Cardiac septum (tissue), 1 donor: ENCODE measurements around the gene BAZ1B. TPM values are rescaled to one million over a fixed set of nuclear protein-coding genes. Genes with fewer than 3 reads are reported as not detected.

ENCODE experiments used
- DNase-seq: peaks from one replicate; pipeline ENCODE4 v3.0.0-alpha.2; 2020; ENCODE audit warnings: low spot score
- intact Hi-C: fragments of 100-400 bp; cut with DNase I; formaldehyde crosslinking; loops from one replicate; pipeline ENCODE4 v1.14.0; 2022
- total RNA-seq: library from RNA; stranded (reverse); fragmentation: NEBNext Ultra II Directional; extraction: Animal tissue kit (Norgen Biotek cat#: 25700); gene quantifications from one replicate; pipeline ENCODE4 v1.2.1, GENCODE V29; 2021
- donor health status: DM: no; HTN: no; CAD: no.

The BAZ1B gene
- total RNA-seq, 1 donor from 2014 or later = 45.7 TPM

GRCh38 chr7:73454424-73454823, 67.7 kb downstream of the BAZ1B start:
- intact Hi-C loops = loop anchor here (5.0 kb wide), 2 partner anchors 112 to 527 kb away; partner anchors contain the start of gene POM121
- no peak for DNase-seq

DNA sequence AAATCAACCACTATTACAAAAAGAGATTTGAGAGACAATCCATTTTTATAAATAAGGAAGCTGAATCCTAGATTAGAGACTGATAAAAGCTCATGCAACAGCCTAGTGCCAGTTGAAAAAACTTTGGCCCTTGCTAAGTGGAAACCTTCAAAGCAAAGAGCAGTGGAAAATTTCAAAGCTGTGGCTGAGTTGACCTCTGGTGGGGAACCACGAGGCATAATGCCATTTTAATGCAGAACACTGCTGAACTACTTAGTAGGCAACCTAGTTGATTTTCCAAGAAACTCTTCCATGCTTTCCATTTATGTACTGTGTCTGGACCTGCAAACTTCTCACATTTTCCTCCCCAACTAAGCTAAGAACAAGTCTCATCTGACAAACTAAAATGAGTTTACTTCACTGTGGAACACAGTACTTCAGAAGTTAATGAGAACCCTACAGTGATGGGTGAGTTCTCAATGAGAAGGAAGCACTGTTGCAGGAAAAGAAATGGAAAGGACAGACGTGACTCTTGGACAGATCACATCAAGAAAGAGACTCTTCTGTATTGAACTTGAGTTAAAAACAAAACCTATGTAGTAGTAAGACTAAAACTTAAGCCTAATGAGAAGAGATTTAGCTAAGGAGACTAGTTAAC, 69.0 kb downstream of the BAZ1B start:
- DNase-seq = no peak
- intact Hi-C loops = loop anchor here (5.0 kb wide), 2 partner anchors 111 to 526 kb away; partner anchors contain the start of gene POM121

DNA sequence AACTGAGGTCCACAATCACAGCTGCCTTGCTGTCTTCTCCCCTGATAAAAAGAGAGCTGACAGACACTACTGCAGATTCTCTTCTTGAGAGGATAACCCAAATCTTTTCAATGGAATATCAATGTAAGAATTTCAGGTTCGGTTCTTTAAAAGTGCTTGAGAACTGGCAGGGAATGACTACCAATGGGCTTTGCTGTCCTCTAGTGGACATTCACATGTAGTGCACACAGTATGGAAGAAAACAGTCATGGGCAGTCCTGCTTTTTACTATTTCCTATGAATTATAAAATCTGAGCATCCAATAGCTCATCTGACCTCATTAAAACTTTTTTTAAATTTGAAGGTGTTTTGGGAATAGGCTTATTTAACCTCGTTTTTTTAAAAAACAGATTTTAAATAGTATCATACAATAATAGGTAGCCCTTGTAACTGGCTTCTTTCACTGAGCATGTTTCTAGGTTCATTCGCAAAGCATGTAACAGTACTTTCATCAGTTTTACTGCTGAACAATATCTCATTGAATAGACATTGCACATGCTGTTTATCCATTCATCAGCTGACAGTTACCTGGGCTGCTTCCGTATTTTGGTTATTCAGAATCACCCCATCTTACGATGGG, 70.2 kb downstream of the BAZ1B start:
- intact Hi-C loops = loop anchor here (5.0 kb wide), 2 partner anchors 110 to 525 kb away; partner anchors contain the start of gene POM121
- no peak for DNase-seq

DNA sequence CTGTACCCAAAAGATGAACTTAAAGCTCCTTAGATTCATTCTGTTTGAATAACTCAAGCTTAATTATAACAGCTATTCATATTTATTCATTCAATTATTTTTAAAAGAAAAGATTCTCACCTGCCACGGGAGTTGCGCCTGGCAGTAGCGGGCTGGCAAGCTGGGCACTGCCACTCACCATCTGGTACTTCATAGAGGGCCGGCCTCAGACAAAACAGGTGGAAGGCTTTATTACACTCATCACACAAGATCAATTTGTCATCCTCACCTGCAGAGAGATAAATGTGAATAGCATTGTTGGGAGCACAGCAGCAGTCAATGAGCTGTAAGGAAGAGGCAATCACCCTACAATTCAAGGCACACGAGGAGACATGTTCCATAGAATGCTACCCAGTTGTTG, 72.7 kb downstream of the BAZ1B start:
- intact Hi-C loops = no loop called here
- no peak for DNase-seq

DNA sequence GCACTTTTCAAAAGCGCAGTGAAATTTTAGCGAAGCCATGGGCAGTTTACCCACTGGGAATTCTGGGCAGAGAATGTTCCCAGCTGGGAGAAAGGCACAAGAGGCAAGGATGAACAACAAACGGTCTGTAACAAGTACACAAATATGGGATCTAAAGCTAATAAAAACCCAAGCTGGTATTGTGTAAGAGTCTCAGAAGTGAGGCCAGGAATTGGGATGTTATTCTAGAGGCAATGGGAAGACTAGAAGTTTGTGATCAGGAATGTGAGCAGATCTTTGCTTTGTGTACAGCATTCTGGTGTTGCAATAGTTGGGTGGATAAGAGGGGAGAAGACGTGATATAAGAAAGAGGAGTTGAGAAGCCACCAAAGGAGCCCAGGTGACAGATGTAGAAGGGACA, 73.5 kb downstream of the BAZ1B start:
- intact Hi-C loops = no loop called here
- no peak for DNase-seq

GRCh38 chr7:73447121-73447733, 74.9 kb downstream of the BAZ1B start:
- intact Hi-C loops = no loop called here
- DNase-seq = no peak

DNA sequence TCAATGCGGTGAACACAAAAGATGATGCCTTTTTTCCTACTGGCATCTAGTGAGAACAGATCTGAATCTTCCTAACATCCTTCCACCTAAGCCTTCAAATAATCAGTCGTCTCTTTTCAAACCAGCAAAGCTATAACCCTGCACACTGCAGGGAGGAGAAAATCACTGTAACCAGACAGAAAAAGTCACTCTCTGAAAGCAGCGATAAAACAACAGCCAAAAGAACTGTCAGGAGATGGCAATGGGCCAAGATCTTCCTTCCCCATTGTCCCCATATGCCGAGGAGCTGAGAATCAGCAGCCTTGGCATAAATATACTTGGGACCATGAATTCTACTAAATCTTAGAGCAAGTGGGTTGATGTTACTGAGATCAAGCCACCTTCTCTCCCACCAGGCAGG, 75.4 kb downstream of the BAZ1B start:
- intact Hi-C loops = no loop called here
- no peak for DNase-seq

DNA sequence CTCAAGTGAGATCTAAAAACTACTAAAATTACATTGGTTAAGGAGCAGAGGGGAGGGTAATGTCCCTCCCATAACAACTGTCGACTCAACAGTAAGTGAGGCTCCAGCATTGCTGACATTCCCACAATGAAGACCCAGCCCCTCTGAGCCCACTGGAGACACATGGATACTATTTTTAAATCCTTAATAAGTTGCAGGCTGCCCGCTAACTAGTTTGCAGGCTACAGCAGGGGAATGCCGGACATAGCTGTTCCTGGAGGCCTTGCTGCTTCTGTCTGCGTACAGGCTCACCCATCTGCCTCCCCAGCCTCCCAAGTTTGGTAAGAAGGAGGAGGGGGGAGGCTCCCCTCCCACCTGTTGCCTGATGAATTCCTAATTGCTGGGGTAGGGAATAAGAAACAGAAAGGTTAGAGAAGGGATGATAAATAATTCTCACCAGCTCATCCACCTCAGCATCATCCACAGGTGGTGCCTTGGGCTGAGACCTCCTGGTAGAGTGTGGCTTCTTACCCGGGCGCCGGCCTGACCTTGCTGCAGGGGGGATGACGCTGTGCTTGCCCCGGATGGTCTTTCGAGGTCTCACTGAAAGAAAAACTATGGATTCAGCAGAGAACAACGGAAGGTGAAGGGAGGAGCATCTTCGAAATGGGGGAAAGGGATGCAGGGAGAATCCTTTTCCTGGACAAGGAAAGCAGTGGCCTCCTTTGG, 78.4 kb downstream of the BAZ1B start:
- DNase-seq = no peak
- intact Hi-C loops = no loop called here

- intact Hi-C loops = no loop called here
Observed at GRCh38 chr7:73442903-73443500, 79.1 kb downstream of the BAZ1B start.

DNA sequence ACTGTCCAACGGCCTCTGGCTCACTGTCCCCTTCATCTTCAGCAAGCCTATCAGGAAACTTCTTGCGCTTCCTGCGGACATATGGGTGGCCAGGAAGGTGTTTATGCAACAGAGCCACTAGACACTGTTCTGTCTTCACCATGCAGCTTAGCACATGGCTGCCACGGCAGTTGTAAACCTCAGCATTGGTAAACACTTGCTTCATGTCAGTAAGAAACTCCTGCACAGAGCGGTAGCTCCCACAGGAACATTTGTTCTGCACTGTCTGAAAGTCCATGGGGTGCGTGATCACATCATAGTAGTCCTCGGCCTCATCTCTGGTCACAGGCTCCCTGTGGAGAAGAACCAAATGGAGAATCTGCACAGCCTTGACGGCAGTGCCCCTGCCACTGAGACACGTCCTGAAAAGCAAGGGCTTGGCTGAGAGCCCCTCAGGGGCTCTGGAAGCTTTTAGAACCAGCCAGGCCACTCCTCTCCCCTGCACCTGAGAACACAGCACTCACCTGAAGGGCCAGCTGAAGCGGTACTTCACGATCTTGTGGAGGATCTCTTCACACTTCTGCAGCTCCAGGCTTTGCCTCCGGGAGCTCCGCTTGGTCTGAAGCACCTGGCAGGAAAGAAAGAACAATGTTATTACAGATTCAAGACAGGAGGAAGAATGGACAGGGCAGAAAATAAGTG, 79.7 kb downstream of the BAZ1B start:
- intact Hi-C loops = no loop called here
- no peak for DNase-seq

More at GRCh38 chr7:73442903-73443500, 79.1 kb downstream of the BAZ1B start:
- DNase-seq = no peak

DNA sequence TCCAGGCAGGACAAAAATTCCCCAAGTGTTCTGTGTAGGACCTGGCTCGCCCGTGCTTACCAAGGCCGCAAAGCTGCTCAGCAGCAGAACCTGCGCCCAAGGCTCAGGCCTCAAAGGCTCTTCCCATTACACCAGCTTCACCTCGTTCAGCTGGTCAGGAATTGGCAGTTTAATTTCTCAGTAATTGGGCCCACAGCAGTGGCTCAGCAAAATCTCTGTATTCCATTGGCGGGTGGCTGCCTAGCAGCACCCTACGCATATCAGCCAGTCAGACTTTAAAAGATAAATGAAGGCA, 82.7 kb downstream of the BAZ1B start:
- DNase-seq = no peak
- intact Hi-C loops = no loop called here

DNA sequence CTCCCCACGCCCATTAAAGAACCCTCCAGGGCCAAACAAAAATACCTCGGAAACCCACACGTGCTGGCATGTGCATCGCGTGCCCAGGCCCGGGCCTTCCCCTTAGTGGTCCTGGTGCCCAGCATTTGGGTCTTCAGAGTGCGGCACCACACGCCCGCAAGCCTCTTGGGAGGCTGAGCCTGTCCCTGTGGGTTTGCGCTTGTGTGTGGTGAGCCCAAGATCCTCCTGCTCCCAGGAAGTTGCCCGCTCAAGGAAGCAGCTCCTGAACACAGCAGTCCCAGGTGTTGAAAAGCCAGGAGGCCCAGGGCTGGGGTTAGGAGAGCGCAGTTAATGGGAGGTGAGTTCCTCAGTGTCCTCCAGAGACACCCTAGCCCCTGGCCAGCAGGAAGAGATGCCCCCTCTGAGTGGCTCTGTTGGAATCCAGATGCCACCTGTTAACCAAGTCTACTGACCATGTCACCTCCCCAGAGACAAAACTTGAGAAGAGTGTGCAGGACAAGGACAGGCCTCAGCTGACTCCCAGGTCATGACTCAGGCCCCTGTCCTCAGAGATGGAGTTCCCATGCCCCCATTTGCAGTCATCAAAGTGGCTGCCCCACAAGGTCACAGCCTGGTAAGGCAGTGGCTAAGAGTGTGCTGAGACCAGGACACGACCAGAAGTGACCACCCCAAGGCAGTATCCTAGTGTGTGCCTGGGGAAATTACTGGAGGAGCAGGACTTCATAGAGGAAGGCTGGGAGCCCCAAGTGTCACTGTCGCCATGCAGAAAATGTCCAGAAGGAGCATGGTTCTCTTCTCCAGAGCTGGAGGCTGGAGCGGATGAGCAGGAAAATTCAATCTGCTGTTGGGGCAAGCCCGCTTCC, 83.3 kb downstream of the BAZ1B start:
- intact Hi-C loops = no loop called here
- no peak for DNase-seq

GRCh38 chr7:73437621-73438416, 84.3 kb downstream of the BAZ1B start:
- no peak for DNase-seq
- intact Hi-C loops = no loop called here

- no peak for DNase-seq
- intact Hi-C loops = no loop called here
Observed at GRCh38 chr7:73437091-73437490, 85.0 kb downstream of the BAZ1B start.

DNA sequence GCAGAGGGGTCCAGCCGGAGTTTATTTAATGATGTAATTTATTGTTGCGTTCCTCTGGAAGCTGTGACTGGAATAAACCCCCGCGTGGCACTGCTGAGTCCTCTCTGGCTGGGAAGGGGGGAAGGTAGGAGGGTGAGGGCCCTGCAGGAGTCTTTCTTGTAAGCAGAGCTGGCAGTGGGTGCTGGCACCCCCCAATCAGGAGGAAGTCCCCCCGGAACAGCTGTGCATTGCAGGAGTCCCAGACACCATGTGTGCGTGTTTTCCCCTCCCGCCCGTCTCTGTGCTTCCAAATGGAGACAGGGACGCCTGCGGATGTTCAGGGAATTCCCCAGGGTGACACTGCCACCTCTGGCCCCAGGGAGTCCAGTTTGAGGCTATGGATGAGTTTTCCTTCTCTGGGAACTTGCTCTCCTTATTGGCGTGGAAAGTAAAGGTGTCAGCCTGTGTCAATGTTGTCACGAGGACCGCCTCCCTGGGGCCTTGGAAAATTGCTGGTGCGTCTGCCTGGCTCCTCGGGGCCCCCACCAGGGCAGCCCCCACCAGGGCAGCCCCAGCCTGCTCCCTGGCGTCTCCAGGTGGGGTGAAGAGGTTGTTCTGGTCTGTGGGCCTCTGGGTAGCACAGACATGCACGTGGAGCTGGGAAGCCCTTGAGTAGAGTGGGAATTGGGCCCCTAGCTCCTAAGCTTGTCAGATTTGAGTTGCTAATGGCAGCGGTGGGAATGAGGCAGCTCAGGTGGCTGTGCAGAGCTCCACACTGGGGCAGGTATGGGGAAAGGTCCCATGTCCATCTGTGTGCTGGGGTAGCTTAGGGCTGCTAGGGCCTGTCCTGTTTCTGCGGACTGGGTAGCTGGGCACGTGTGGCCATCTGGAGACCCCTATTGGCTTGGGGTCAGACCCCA, 85.8 kb downstream of the BAZ1B start:
- intact Hi-C loops = no loop called here
- DNase-seq = no peak

DNA sequence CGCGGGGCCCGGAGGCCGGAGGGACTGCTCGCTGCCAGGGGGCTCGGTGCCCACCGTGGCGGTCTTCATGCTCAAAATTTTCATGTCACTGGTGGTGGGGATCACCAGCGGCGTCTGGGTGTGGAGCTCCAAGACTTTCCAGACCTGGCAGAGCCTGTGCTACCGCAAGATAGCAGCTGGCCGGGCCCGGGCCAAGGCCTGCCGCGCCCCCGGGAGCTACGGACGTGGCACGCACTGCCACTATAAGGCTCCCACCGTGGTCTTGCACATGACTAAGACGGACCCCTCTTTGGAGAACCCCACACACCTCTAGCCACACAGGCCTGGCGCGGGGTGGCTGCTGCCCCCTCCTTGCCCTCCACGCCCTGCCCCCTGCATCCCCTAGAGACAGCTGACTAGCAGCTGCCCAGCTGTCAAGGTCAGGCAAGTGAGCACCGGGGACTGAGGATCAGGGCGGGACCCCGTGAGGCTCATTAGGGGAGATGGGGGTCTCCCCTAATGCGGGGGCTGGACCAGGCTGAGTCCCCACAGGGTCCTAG, 86.6 kb downstream of the BAZ1B start:
- no peak for DNase-seq
- intact Hi-C loops = no loop called here

GRCh38 chr7:73434701-73435069, 87.4 kb downstream of the BAZ1B start:
- no peak for DNase-seq
- intact Hi-C loops = no loop called here
